Neural progenitor cell (in vitro differentiated cells): ENCODE data around the gene GDPD4. TPM values are rescaled to one million over a fixed set of nuclear protein-coding genes. Genes with fewer than 3 reads are reported as not detected.

ENCODE experiments used
- DNase-seq: peaks from one replicate; pipeline ENCODE4 v3.0.0-alpha.2; 2016; ENCODE audit warnings: low spot score
- H2AFZ ChIP-seq: fragments of 200-600 bp; sonication (generic); replicated peaks from 2 replicates; pipeline ENCODE4 v1.6.1; 2016; ENCODE audit warnings: antibody characterized with exemption
- H3F3A ChIP-seq: fragments of 200-600 bp; sonication (generic); 2 replicates; pipeline ENCODE4 v1.6.1; 2016; ENCODE audit warnings: antibody characterized with exemption, low read depth
- H3K27ac ChIP-seq: fragments of 200-600 bp; sonication (generic); 2 replicates; pipeline ENCODE4 v1.5.1; 2016; ENCODE audit warnings: mild to moderate bottlenecking
- H3K27me3 ChIP-seq: fragments of 200-600 bp; sonication (generic); 2 replicates; pipeline ENCODE4 v1.6.1; 2016; ENCODE audit warnings: mild to moderate bottlenecking, moderate library complexity
- H3K36me3 ChIP-seq: fragments of 200-600 bp; sonication (generic); 2 replicates; pipeline ENCODE4 v1.5.1; 2016
- H3K4me1 ChIP-seq: fragments of 200-600 bp; sonication (generic); 2 replicates; pipeline ENCODE4 v1.6.1; 2016; ENCODE audit warnings: mixed run types
- H3K4me2 ChIP-seq: fragments of 200-600 bp; sonication (generic); 2 replicates; pipeline ENCODE4 v1.6.1; 2016
- H3K4me3 ChIP-seq: fragments of 200-600 bp; sonication (generic); 2 replicates; pipeline ENCODE4 v1.5.1; 2016
- H3K79me2 ChIP-seq: fragments of 200-600 bp; sonication (generic); 2 replicates; pipeline ENCODE4 v1.6.1; 2016; ENCODE audit warnings: low read depth
- H3K9ac ChIP-seq: fragments of 200-600 bp; sonication (generic); 2 replicates; pipeline ENCODE4 v1.6.1; 2016
- H3K9me3 ChIP-seq: fragments of 200-600 bp; sonication (generic); 2 replicates; pipeline ENCODE4 v1.5.1; 2016; ENCODE audit warnings: low read depth
- H4K20me1 ChIP-seq: fragments of 200-600 bp; sonication (generic); 2 replicates; pipeline ENCODE4 v1.6.1; 2016; ENCODE audit warnings: low read depth
- H3K27ac Mint-ChIP-seq: 3 replicates; pipeline ENCODE4 v1.8.0; 2021; ENCODE audit warnings: mixed read lengths
- H3K27me3 Mint-ChIP-seq: 2 replicates; pipeline ENCODE4 v1.8.0; 2022; ENCODE audit warnings: low read depth, mild to moderate bottlenecking, inconsistent platforms, moderate library complexity, mixed read lengths; ENCODE audit not compliant: insufficient read depth
- H3K36me3 Mint-ChIP-seq: 3 replicates; pipeline ENCODE4 v1.8.0; 2021; ENCODE audit warnings: mixed read lengths
- H3K4me1 Mint-ChIP-seq: 3 replicates; pipeline ENCODE4 v1.8.0; 2021; ENCODE audit warnings: mixed read lengths
- H3K4me3 Mint-ChIP-seq: 3 replicates; pipeline ENCODE4 v1.8.0; 2021; ENCODE audit warnings: mild to moderate bottlenecking, moderate library complexity, mixed read lengths
- H3K9me3 Mint-ChIP-seq: 3 replicates; pipeline ENCODE4 v1.8.0; 2020; ENCODE audit warnings: mixed read lengths
- CTCF ChIP-seq: fragments of 200-600 bp; sonication (generic); IDR thresholded peaks from 2 replicates; pipeline ENCODE4 v1.5.1; 2017; ENCODE audit warnings: antibody characterized with exemption, mild to moderate bottlenecking
- EZH2 ChIP-seq: fragments of 200-600 bp; sonication (generic); IDR thresholded peaks from 2 replicates; pipeline ENCODE4 v1.6.1; 2017; ENCODE audit warnings: antibody characterized with exemption, mild to moderate bottlenecking, moderate library complexity
- EZH2phosphoT487 ChIP-seq: fragments of 200-600 bp; sonication (generic); IDR thresholded peaks from 2 replicates; pipeline ENCODE4 v1.6.1; 2017; ENCODE audit warnings: antibody characterized with exemption
- total RNA-seq: library from RNA; depleted of rRNA; stranded (reverse); fragments of >200 nt; gene quantifications from 2 replicates; pipeline ENCODE4 v1.2.3, GENCODE V29; 2015; ENCODE audit warnings: low replicate concordance

The GDPD4 gene
- total RNA-seq, 1 donor from 2014 or later: not detected

GRCh38 chr11:77204754-77205466 lies 96.6 kb downstream of the GDPD4 start:
- Histone ChIP-seq H3F3A (no peaks in the 10 kb centered on the region), H3K4me3 (no peak overlapping the region), H3K79me2 (no peaks in the 10 kb centered on the region), H3K27me3 (no peaks in the 10 kb centered on the region), H3K9me3 (no peaks in the 10 kb centered on the region), H4K20me1 (no peaks in the 10 kb centered on the region), H3K4me2 (no peak overlapping the region), H3K27ac (no peak overlapping the region), H3K4me1 (no peaks in the 10 kb centered on the region), H3K9ac (no peak overlapping the region), H2AFZ (no peak overlapping the region), H3K36me3 (no peaks in the 10 kb centered on the region)
- DNase-seq: no peak
- no peaks in the 10 kb centered on the region for H3K36me3 Mint-ChIP-seq
- TF ChIP-seq CTCF (no peak), EZH2 (no peak)
- no peaks in the 10 kb centered on the region for H3K4me1 Mint-ChIP-seq
- no peak overlapping the region for H3K4me3 Mint-ChIP-seq
- H3K27me3 Mint-ChIP-seq: peaks cover 5% of the 10 kb centered on the region
- no peaks in the 10 kb centered on the region for H3K9me3 Mint-ChIP-seq
- H3K27ac Mint-ChIP-seq: no peak overlapping the region

- Mint-ChIP-seq H3K27me3 (peaks cover 5% of the 10 kb centered on the region), H3K27ac (no peak overlapping the region), H3K4me1 (peaks cover 3% of the 10 kb centered on the region), H3K4me3 (no peak overlapping the region), H3K9me3 (no peaks in the 10 kb centered on the region), H3K36me3 (no peaks in the 10 kb centered on the region)
- Histone ChIP-seq H2AFZ (no peak overlapping the region), H3K27me3 (no peaks in the 10 kb centered on the region), H3K4me1 (no peaks in the 10 kb centered on the region), H4K20me1 (no peaks in the 10 kb centered on the region), H3K9ac (no peak overlapping the region), H3K79me2 (no peaks in the 10 kb centered on the region), H3K4me3 (no peak overlapping the region), H3K9me3 (no peaks in the 10 kb centered on the region), H3K4me2 (no peak overlapping the region), H3K27ac (no peak overlapping the region), H3K36me3 (no peaks in the 10 kb centered on the region), H3F3A (no peaks in the 10 kb centered on the region)
- DNase-seq: no peak
- TF ChIP-seq EZH2phosphoT487: no peak
- TF ChIP-seq EZH2: no peak
- TF ChIP-seq CTCF: no peak
These were observed 97.4 kb downstream of the GDPD4 start for GRCh38 chr11:77203901-77204753.

GRCh38 chr11:77202941-77203900 lies 98.3 kb downstream of the GDPD4 start:
- H3K36me3 Mint-ChIP-seq: no peaks in the 10 kb centered on the region
- no peak overlapping the region for H3K9ac ChIP-seq
- DNase-seq: no peak
- H3K27ac ChIP-seq: no peak overlapping the region
- H3K27ac Mint-ChIP-seq: no peak overlapping the region
- H3F3A ChIP-seq: no peaks in the 10 kb centered on the region
- no peaks in the 10 kb centered on the region for H3K9me3 Mint-ChIP-seq
- H3K9me3 ChIP-seq: no peaks in the 10 kb centered on the region
- peaks cover 7% of the 10 kb centered on the region for H3K27me3 Mint-ChIP-seq
- H3K27me3 ChIP-seq: no peaks in the 10 kb centered on the region
- no peak overlapping the region for H2AFZ ChIP-seq
- H3K4me2 ChIP-seq: no peak overlapping the region
- H3K79me2 ChIP-seq: no peaks in the 10 kb centered on the region
- no peaks in the 10 kb centered on the region for H4K20me1 ChIP-seq
- H3K4me1 Mint-ChIP-seq: peaks cover 5% of the 10 kb centered on the region
- H3K4me3 Mint-ChIP-seq: no peak overlapping the region
- TF ChIP-seq CTCF: no peak
- no peak for TF ChIP-seq EZH2
- no peak for TF ChIP-seq EZH2phosphoT487
- H3K4me3 ChIP-seq: no peak overlapping the region
- H3K36me3 ChIP-seq: no peaks in the 10 kb centered on the region
- no peaks in the 10 kb centered on the region for H3K4me1 ChIP-seq
